Measurements from ENCODE around the gene TRANK1.
"Not testable (repeated sequence)": the region's sequence is repeated elsewhere in the genome, so short reads cannot be mapped to it uniquely, and the experiment has no call there.

TRANK1 gene

GRCh38 chr3:36944641-36945270 lies at the start of gene TRANK1:
TSS of gene TRANK1 (minus strand) at chr3:36945054. CDS start at chr3:36944809, 245 bp downstream.
- peak; percentile 82 for DNase-seq

GRCh38 chr3:36993326-36994283 lies 48.8 kb upstream of the TRANK1 start, which contains the start of gene MLH1:
TSS of gene MLH1 (plus strand) at chr3:36993518. CDS start at chr3:36993548, 30 bp downstream.
- peak; percentile 99 for DNase-seq

DNA sequence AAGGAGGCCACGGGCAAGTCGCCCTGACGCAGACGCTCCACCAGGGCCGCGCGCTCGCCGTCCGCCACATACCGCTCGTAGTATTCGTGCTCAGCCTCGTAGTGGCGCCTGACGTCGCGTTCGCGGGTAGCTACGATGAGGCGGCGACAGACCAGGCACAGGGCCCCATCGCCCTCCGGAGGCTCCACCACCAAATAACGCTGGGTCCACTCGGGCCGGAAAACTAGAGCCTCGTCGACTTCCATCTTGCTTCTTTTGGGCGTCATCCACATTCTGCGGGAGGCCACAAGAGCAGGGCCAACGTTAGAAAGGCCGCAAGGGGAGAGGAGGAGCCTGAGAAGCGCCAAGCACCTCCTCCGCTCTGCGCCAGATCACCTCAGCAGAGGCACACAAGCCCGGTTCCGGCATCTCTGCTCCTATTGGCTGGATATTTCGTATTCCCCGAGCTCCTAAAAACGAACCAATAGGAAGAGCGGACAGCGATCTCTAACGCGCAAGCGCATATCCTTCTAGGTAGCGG lies 48.0 kb upstream of the TRANK1 start, which contains the start of gene EPM2AIP1:
Gene EPM2AIP1 (minus strand): TSS at position 326 of the 520 bp plus-strand sequence. CDS start 54 bp downstream, at position 272.
- no peak for DNase-seq

DNA sequence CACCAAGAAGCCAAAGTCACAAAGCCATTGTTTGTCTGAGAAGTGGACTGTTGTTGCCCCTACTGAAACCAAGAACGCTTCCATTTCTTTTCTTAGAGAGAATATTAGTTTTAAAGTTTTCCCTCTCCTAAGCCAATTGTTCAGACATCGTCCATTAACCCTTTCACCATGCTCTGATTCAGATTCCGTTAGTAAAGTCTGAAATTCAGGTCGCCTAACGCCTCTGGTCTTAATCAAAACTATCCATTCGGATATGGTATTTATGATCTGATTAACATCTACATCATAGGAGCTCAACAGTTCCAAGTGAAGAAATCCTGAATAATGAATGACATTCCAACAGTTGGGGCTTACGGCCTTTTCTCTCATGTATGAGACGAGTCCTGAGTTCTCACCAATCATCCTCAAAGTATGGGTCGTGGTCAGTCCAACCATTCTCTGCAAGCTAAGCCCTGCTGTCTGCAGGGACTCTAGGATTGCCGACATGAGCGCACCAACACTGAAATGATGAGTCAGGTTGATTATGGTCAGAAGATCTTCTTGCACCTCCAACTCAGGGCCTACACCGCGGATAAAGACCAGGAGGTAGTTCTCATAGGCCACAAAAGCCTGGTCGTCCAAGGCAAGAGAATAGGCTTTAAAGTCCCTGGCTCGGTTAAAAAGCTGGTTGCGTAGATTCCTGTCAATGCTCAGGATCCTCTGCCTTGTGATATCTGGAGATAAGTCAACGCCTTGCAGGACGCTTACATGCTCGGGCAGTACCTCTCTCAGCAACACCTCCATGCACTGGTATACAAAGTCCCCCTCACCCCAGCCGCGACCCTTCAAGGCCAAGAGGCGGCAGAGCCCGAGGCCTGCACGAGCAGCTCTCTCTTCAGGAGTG lies 47.3 kb upstream of the TRANK1 start:
- peak; percentile 35 for DNase-seq

GRCh38 chr3:36991147-36991546 lies 46.3 kb upstream of the TRANK1 start:
- DNase-seq: peak; percentile 54

DNA sequence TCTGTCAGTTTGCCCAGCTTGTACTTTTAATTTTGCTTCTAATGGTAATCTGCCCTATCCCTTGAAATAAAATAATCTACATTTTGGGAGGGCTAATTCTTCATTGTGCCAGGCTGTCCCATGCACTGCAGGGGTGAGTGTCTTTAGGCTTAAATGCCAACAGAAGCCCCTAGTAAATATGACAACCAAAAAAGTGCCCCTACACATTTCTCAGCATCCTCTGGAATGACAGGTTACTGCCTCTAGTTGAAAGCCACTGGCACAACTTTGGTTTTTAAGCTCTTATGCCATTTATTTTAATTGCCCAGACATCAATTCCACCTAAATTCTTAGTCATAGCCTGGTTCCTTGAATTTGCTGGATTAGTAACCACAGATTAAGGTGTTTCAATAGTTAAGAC lies 44.7 kb upstream of the TRANK1 start:
- DNase-seq: no peak

GRCh38 chr3:36989005-36989404 lies 44.2 kb upstream of the TRANK1 start:
- no peak for DNase-seq

DNA sequence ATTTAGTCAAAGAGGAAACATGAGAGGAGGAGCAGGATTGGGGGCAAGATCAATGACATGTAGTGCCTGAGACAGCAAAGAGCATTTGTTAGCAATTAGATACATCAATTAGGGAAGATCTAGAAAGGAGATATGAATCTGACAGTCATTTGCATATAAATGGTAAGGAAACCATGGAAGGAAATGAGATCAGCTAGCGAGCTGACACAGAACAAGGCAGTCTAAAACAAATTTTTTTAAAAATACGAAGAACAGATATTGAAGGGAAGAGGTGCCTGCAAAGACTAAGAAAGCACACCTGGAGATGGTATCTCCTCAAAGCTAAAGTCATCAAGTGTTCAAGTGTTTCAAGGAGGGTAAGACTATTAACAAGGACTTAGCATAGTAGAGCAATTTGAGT lies 43.5 kb upstream of the TRANK1 start:
- DNase-seq: no peak

- DNase-seq: no peak
These were observed 36.2 kb upstream of the TRANK1 start for GRCh38 chr3:36981006-36981405.

- DNase-seq: no peak
These were observed 28.3 kb upstream of the TRANK1 start for GRCh38 chr3:36973139-36973538.

DNA sequence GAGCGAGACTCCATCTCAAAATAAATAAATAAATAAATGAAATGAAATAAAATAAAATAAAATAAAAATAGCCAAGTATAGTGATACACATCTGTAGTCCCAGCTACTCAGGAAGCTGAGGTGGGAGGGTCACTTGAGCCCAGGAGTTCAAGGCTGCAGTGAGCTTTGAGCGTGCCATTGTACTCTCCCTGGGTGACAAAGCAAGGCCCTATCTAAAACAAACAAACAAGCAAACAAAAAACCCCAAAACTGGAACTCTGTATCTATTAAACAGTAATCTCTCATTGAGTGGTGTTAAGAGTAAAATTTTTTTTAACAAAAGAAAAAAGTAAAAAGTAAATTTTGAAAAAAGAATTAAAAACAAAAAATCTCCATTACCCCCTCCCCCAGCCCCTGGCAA lies 27.3 kb upstream of the TRANK1 start:
- DNase-seq: no peak

- peak; percentile 53 for DNase-seq
These were observed 24.9 kb upstream of the TRANK1 start for GRCh38 chr3:36969540-36970432.

DNA sequence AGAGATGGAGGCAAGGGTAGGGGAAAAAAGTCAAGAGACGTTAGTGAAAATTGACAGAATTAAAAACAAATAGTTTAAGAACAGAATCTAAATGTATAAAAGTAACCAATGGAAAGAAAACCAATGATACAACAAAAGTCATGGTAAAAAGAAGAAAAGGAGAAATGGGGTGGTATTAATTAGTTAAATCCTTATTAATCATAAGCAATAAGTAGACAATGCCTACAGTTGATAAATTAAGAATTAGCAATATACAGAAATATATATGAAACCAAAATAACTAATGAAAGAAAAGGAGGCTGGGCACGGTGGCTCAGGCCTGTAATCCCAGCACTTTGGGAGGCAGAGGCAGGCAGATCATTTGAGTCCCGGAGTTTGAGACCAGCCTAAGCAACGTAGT lies 24.2 kb upstream of the TRANK1 start:
- no peak for DNase-seq

GRCh38 chr3:36965440-36965839 lies 20.6 kb upstream of the TRANK1 start:
- no peak for DNase-seq

- no peak for DNase-seq
These were observed 20.0 kb upstream of the TRANK1 start for GRCh38 chr3:36964817-36965216.

DNA sequence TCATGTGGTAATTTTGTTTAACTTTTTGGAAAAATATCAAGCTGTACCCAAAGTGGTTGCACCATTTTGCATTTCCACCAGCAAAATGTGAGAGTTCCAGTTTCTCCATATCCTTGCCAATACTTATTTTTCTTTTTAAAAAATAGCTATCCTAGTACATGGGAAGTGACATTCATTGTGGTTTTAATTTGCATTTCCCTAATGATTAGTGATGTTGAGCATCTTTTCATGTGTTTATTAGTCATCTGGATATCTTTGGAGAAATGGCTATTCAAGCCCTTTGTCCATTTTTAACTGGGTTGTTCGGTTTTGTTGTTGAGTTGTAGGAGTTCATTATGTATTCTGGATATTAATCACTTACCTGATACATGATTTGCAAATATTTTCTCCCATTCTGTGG lies 19.5 kb upstream of the TRANK1 start:
- no peak for DNase-seq

DNA sequence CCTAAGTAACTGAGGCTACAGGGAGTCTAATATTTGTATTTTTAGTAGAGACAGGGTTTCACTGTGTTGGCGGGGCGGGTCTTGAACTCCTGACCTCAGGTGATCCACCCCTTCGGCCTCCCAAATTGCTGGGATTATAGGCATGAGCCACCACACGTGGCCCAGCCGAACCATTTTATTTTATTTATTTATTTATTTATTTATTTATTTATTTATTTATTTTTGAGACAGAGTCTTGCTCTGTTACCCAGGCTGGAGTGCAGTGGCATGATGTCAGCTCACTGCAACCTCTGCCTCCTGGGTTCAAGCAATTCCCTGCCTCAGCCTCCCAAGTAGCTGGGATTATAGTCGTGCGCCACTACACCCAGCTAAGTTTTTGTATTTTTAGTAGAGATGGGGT lies 18.2 kb upstream of the TRANK1 start:
- not testable (repeated sequence) for DNase-seq

DNA sequence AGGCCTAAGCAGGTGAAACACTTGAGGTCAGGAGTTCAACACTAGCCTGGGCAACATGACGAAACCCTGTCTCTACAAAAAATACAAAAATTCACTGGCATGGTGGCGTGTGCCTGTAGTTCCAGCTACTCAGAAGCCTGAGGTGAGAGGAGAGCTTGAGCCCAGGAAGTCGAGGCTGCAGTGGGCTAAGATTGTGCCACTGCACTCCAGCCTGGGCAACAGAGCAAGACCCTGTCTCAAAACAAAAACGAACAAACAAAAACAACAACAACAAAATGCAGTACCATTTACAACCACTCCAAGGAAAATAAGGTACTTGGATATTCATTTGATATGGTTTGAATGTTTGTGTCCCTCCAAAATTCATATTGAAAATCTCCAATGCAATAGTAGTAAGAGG lies 15.6 kb upstream of the TRANK1 start:
- DNase-seq: no peak

- no peak for DNase-seq
These were observed 15.0 kb upstream of the TRANK1 start for GRCh38 chr3:36959821-36960220.

GRCh38 chr3:36957862-36958686 lies 13.2 kb upstream of the TRANK1 start:
- no peak for DNase-seq

GRCh38 chr3:36957063-36957462 lies 12.2 kb upstream of the TRANK1 start:
- DNase-seq: no peak
